Endothelial cell of umbilical vein (primary cell): ENCODE data around the gene SLC25A19. TPM values are rescaled to one million over a fixed set of nuclear protein-coding genes. Genes with fewer than 3 reads are reported as not detected.

Source experiments
- BruUV-seq: library from RNA; stranded (reverse); fragments of 400-500 nt; replicated peaks from 2 replicates; lab custom pipeline; 2021; lab: Mats Ljungman, UMichigan
- CTCF ChIA-PET: fragments of 300-600, 350-600 bp; sonication (Branson Sonifier 250); formaldehyde crosslinking; loops from one replicate; lab custom pipeline; 2021; ENCODE audit warnings: antibody characterized with exemption, inconsistent platforms; lab: Charles Lee
- POLR2A ChIA-PET: fragments of 300-600, 350-600 bp; sonication (Branson Sonifier 250); formaldehyde crosslinking; loops from one replicate; lab custom pipeline; 2021; ENCODE audit warnings: antibody characterized with exemption, inconsistent platforms; lab: Charles Lee
- DNase-seq: peaks from one replicate; pipeline ENCODE4 v3.0.0-alpha.2; 2011; ENCODE audit warnings: low read depth, low spot score
- FAIRE-seq: peaks from 2 replicates; lab custom pipeline; 2011; peaks lifted over from hg19 to GRCh38; lab: Jason Lieb, UNC
- H2AFZ ChIP-seq: 2 replicates; pipeline ENCODE4 v1.6.0; 2012; ENCODE audit warnings: low read depth, low read length, control low read depth, inconsistent platforms
- H3K27ac ChIP-seq: 2 replicates; pipeline ENCODE4 v1.5.1; 2011; ENCODE audit warnings: low read depth, mild to moderate bottlenecking, control low read depth, low read length, moderate library complexity; ENCODE audit not compliant: insufficient read depth
- H3K27me3 ChIP-seq, 2 experiments: 2 replicates each; pipeline versions ENCODE4 v1.6.0 to v1.6.1; 2011; ENCODE audit warnings: low read length in 2 of 2, mixed read lengths in 1 of 2; ENCODE audit not compliant: control insufficient read depth in 2 of 2, insufficient read depth in 2 of 2
- H3K36me3 ChIP-seq, 2 experiments: 2 replicates in 1 of 2; 3 replicates in 1 of 2; pipeline ENCODE4 v1.5.1; 2011; ENCODE audit warnings: low read length in 2 of 2, mild to moderate bottlenecking in 1 of 2, moderate library complexity in 1 of 2; ENCODE audit not compliant: control insufficient read depth in 2 of 2, insufficient read depth in 2 of 2; ENCODE audit errors: extremely low read depth in 1 of 2
- H3K4me1 ChIP-seq: 3 replicates; pipeline ENCODE4 v1.5.1; 2011; ENCODE audit warnings: mild to moderate bottlenecking, low read length; ENCODE audit not compliant: control insufficient read depth, insufficient read depth; ENCODE audit errors: extremely low read depth
- H3K4me2 ChIP-seq: 2 replicates; pipeline ENCODE4 v1.6.1; 2011; ENCODE audit warnings: low read length, control low read depth, mixed read lengths; ENCODE audit not compliant: insufficient read depth
- H3K4me3 ChIP-seq, 3 experiments: fragments of 200-600 bp in 1 of 3; sonication (generic), shearing (Covaris generic) in 1 of 3; replicated peaks in 1 of 3; 2 replicates each; pipeline ENCODE4 v1.5.1; 2011 to 2016; ENCODE audit warnings: control low read depth in 3 of 3, low read length in 3 of 3, mild to moderate bottlenecking in 2 of 3, inconsistent platforms in 1 of 3, low read depth in 1 of 3, moderate library complexity in 1 of 3; ENCODE audit not compliant: insufficient read depth in 1 of 3
- H3K79me2 ChIP-seq: 2 replicates; pipeline ENCODE4 v1.6.0; 2012; ENCODE audit warnings: low read length, inconsistent platforms; ENCODE audit not compliant: control insufficient read depth, insufficient read depth
- H3K9ac ChIP-seq: replicated peaks from 2 replicates; pipeline ENCODE3; 2011; ENCODE audit warnings: low read length, control low read depth; ENCODE audit not compliant: insufficient read depth; ENCODE audit errors: extremely low read depth
- H3K9me1 ChIP-seq: replicated peaks from 3 replicates; pipeline ENCODE4 v1.6.0; 2011; ENCODE audit warnings: mild to moderate bottlenecking, low read length; ENCODE audit not compliant: control insufficient read depth, insufficient read depth; ENCODE audit errors: extremely low read depth
- H3K9me3 ChIP-seq: replicated peaks from 2 replicates; pipeline ENCODE4 v1.5.1; 2012; ENCODE audit warnings: low read length, inconsistent platforms; ENCODE audit not compliant: control insufficient read depth, insufficient read depth
- H4K20me1 ChIP-seq: replicated peaks from 2 replicates; pipeline ENCODE3; 2011; ENCODE audit warnings: mild to moderate bottlenecking, low read length; ENCODE audit not compliant: control insufficient read depth, insufficient read depth; ENCODE audit errors: extremely low read depth
- CTCF ChIP-seq, 2 donors: IDR thresholded peaks; 1 replicate in 1 of 2; 2 replicates in 1 of 2; pipeline ENCODE4 v1.5.1; 2011; ENCODE audit warnings: low read length in 2 of 2, mild to moderate bottlenecking in 2 of 2, moderate library complexity in 2 of 2, control low read depth in 1 of 2, inconsistent platforms in 1 of 2, low read depth in 1 of 2; ENCODE audit not compliant: insufficient read depth in 1 of 2; ENCODE audit errors: extremely low read depth in 1 of 2
- FOS ChIP-seq: IDR thresholded peaks from 2 replicates; pipeline ENCODE4 v1.6.1; 2011; ENCODE audit warnings: mild to moderate bottlenecking, low read length, moderate library complexity, borderline replicate concordance; ENCODE audit not compliant: insufficient read depth
- JUN ChIP-seq: IDR thresholded peaks from 2 replicates; pipeline ENCODE4 v1.6.1; 2011; ENCODE audit warnings: borderline replicate concordance, low read depth; ENCODE audit not compliant: insufficient read length, insufficient read depth
- MAX ChIP-seq: IDR thresholded peaks from 2 replicates; pipeline ENCODE4 v1.6.1; 2011; ENCODE audit not compliant: insufficient read depth, insufficient read length
- dilution Hi-C: fragments of 300-500 bp; cut with MboI; formaldehyde crosslinking; loops from one replicate; pipeline ENCODE4 v1.15.0; 2019; ENCODE audit warnings: low sequenced_read_pairs; ENCODE audit not compliant: extremely low pct_ligation_motif_present
- intact Hi-C: fragments of 100-400 bp; cut with micrococcal nuclease; formaldehyde crosslinking; loops from one replicate; pipeline ENCODE4 v1.10.0; 2022
- polyA plus RNA-seq, 4 experiments: library from polyadenylated mRNA; depleted of rRNA in 3 of 4; stranded (reverse) in 3 of 4; unstranded in 1 of 4; fragments of >200 nt; gene quantifications; 2 replicates each; pipeline versions ENCODE4 v1.2.1 to v1.2.3, GENCODE V29; 2011 to 2012; ENCODE audit warnings: missing spikeins in 1 of 4
- total RNA-seq: library from RNA; stranded (reverse); gene quantifications from 2 replicates; pipeline ENCODE4 v1.2.3, GENCODE V29; 2021

Gene SLC25A19
- total and polyA plus RNA-seq, 2 donors (not counting 3 experiments of a cell fraction or from before 2014, with no cell fraction given): 20.6 to 20.9 TPM

- no peak overlapping the region for H3K9ac ChIP-seq
- no peak for DNase-seq
- CTCF ChIA-PET: interaction anchor here (1.0 to 7.6 kb wide), 7 partner anchors 13 to 276 kb away, joined by 3 to 91 read pairs (median 7); partner anchors contain the start of gene MIF4GD
- H3K9me3 ChIP-seq: no peaks in the 10 kb centered on the region
- no peaks in the 10 kb centered on the region for H4K20me1 ChIP-seq
- POLR2A ChIA-PET: no interaction called here
- no TSS peak for BruUV-seq
- H3K4me2 ChIP-seq: no peak overlapping the region
- H3K27ac ChIP-seq: no peak overlapping the region
- H3K4me3 ChIP-seq: no peak overlapping the region
- no peaks in the 10 kb centered on the region for H3K79me2 ChIP-seq
- FAIRE-seq: no peak
- H3K27me3 ChIP-seq: no peaks in the 10 kb centered on the region
- dilution Hi-C loops (no loop called here), intact Hi-C loops (no loop called here)
- no peak overlapping the region for H2AFZ ChIP-seq
- peaks cover 11 to 46% of the 10 kb centered on the region in 2 experiments for H3K36me3 ChIP-seq
- no peaks in the 10 kb centered on the region for H3K9me1 ChIP-seq
- no peaks in the 10 kb centered on the region for H3K4me1 ChIP-seq
- TF ChIP-seq MAX: no peak
- TF ChIP-seq FOS: no peak
- TF ChIP-seq JUN: no peak
- TF ChIP-seq CTCF (IDR thresholded peaks at IDR 0.05; ENCODE audit: extremely low read depth in 1 of 2, insufficient read depth in 1 of 2, low read depth in 1 of 2, low read length in 2 of 2): no peak
Measured at GRCh38 chr17:75237100-75238014, 51.9 kb downstream of the SLC25A19 start.
